CD4-positive, alpha-beta T cell treated with Interleukin-12 subunit alpha and Interleukin-12 subunit beta, for 1 hour (primary cell): ENCODE data around the gene CTNND2.
A peak's percentile ranks its signal among the peaks of the same experiment; 100 is the strongest.

ENCODE experiments used
- DNase-seq: peaks from one replicate; pipeline ENCODE4 v3.0.0-alpha.2; 2020

CTNND2 gene

GRCh38 chr5:11760934-11761603 lies 143.2 kb downstream of the CTNND2 start:
- DNase-seq: no peak

- DNase-seq: no peak
Observed at GRCh38 chr5:11758321-11758720, 145.9 kb downstream of the CTNND2 start.

GRCh38 chr5:11757661-11758060 lies 146.6 kb downstream of the CTNND2 start:
- DNase-seq: no peak

- DNase-seq: no peak
Observed at GRCh38 chr5:11737010-11737409, 167.2 kb downstream of the CTNND2 start.

- DNase-seq: no peak
Observed at GRCh38 chr5:11734369-11734768, 169.9 kb downstream of the CTNND2 start.

GRCh38 chr5:11733840-11734192 lies 170.4 kb downstream of the CTNND2 start:
- no peak for DNase-seq

GRCh38 chr5:11733185-11733839 lies 170.9 kb downstream of the CTNND2 start:
- DNase-seq: no peak

- no peak for DNase-seq
Observed at GRCh38 chr5:11724940-11725339, 179.3 kb downstream of the CTNND2 start.

GRCh38 chr5:11719888-11720481 lies 184.3 kb downstream of the CTNND2 start:
- DNase-seq: peak; percentile 5

- DNase-seq: no peak
Observed at GRCh38 chr5:11715461-11716196, 188.6 kb downstream of the CTNND2 start.

- DNase-seq: no peak
Observed at GRCh38 chr5:11711932-11712331, 192.3 kb downstream of the CTNND2 start.

GRCh38 chr5:11709021-11709420 lies 195.2 kb downstream of the CTNND2 start:
- DNase-seq: no peak

- no peak for DNase-seq
Observed at GRCh38 chr5:11704916-11705315, 199.3 kb downstream of the CTNND2 start.

- DNase-seq: no peak
Observed at GRCh38 chr5:11700391-11700790, 203.9 kb downstream of the CTNND2 start.

GRCh38 chr5:11692636-11693035 lies 211.6 kb downstream of the CTNND2 start:
- DNase-seq: no peak

- DNase-seq: no peak
Observed at GRCh38 chr5:11687498-11687897, 216.7 kb downstream of the CTNND2 start.

- no peak for DNase-seq
Observed at GRCh38 chr5:11684607-11685006, 219.6 kb downstream of the CTNND2 start.

GRCh38 chr5:11683666-11684065 lies 220.6 kb downstream of the CTNND2 start:
- no peak for DNase-seq

- DNase-seq: no peak
Observed at GRCh38 chr5:11681796-11682195, 222.4 kb downstream of the CTNND2 start.

GRCh38 chr5:11679676-11680075 lies 224.6 kb downstream of the CTNND2 start:
- DNase-seq: no peak

GRCh38 chr5:11675184-11675583 lies 229.1 kb downstream of the CTNND2 start:
- no peak for DNase-seq

- DNase-seq: no peak
Observed at GRCh38 chr5:11672385-11673085, 231.7 kb downstream of the CTNND2 start.

- no peak for DNase-seq
Observed at GRCh38 chr5:11658376-11658775, 245.9 kb downstream of the CTNND2 start.
